IMR-90 (cell line): ENCODE measurements around the gene KCNMA1. TPM values are rescaled to one million over a fixed set of nuclear protein-coding genes. Genes with fewer than 3 reads are reported as not detected.

Source experiments
- ATAC-seq: fragments of 200-7000 bp; cut with Tn5 transposase; 2 replicates; pipeline ENCODE4 v1.9.1; 2020; ENCODE audit warnings: low read depth, mild to moderate bottlenecking, moderate library complexity
- BruUV-seq: library from RNA; stranded (reverse); fragments of 400-500 nt; replicated peaks from 2 replicates; lab custom pipeline; 2021; lab: Mats Ljungman, UMichigan
- CTCF ChIA-PET: fragments of 300-600 bp; formaldehyde crosslinking; extraction: SDS; loops from one replicate; lab custom pipeline; 2021; ENCODE audit warnings: antibody characterized with exemption; lab: Yijun Ruan, JAX
- POLR2A ChIA-PET: fragments of 300-600 bp; sonication (Branson Sonifier 250); formaldehyde crosslinking; loops from one replicate; lab custom pipeline; 2022; ENCODE audit warnings: antibody characterized with exemption; ENCODE audit not compliant: unreplicated experiment; lab: Charles Lee
- DNase-seq: peaks from one replicate; pipeline ENCODE4 v3.0.0; 2013
- H2AFZ ChIP-seq: replicated peaks from 2 replicates; pipeline ENCODE3; 2013; ENCODE audit warnings: low read length, mild to moderate bottlenecking; ENCODE audit not compliant: poor library complexity
- H2AK5ac ChIP-seq: 2 replicates; pipeline ENCODE4 v1.6.1; 2013; ENCODE audit warnings: low read depth, low read length, inconsistent platforms
- H2AK9ac ChIP-seq: replicated peaks from 2 replicates; pipeline ENCODE3; 2013; ENCODE audit warnings: mild to moderate bottlenecking, low read depth, low read length, moderate library complexity; ENCODE audit not compliant: poor library complexity
- H2BK120ac ChIP-seq: 2 replicates; pipeline ENCODE4 v1.6.1; 2013; ENCODE audit warnings: low read depth, low read length, inconsistent platforms
- H2BK15ac ChIP-seq: 3 replicates; pipeline ENCODE4 v1.6.1; 2013; ENCODE audit warnings: low read depth, low read length, inconsistent platforms
- H2BK20ac ChIP-seq: 2 replicates; pipeline ENCODE4 v1.6.1; 2013; ENCODE audit warnings: low read depth, mild to moderate bottlenecking, inconsistent platforms, low read length, moderate library complexity
- H2BK5ac ChIP-seq: 2 replicates; pipeline ENCODE4 v1.6.1; 2013; ENCODE audit warnings: mild to moderate bottlenecking, low read depth, low read length, inconsistent platforms; ENCODE audit not compliant: poor library complexity, severe bottlenecking
- H3K14ac ChIP-seq: replicated peaks from 2 replicates; pipeline ENCODE4 v1.6.1; 2013; ENCODE audit warnings: low read depth, low read length, inconsistent platforms
- H3K18ac ChIP-seq: 2 replicates; pipeline ENCODE4 v1.6.1; 2013; ENCODE audit warnings: low read depth, low read length, control low read depth
- H3K23ac ChIP-seq: 2 replicates; pipeline ENCODE4 v1.6.1; 2013; ENCODE audit warnings: low read depth, low read length, inconsistent platforms
- H3K27ac ChIP-seq: 2 replicates; pipeline ENCODE4 v1.5.1; 2013; ENCODE audit warnings: mild to moderate bottlenecking, control low read depth, low read length; ENCODE audit not compliant: insufficient read depth
- H3K27me3 ChIP-seq: 2 replicates; pipeline ENCODE4 v1.6.1; 2013; ENCODE audit warnings: low read length; ENCODE audit not compliant: control insufficient read depth, insufficient read depth
- H3K36me3 ChIP-seq: 2 replicates; pipeline ENCODE4 v1.6.1; 2013; ENCODE audit warnings: low read length, mixed read lengths; ENCODE audit not compliant: control insufficient read depth, insufficient read depth
- H3K4ac ChIP-seq: 2 replicates; pipeline ENCODE4 v1.6.1; 2013; ENCODE audit warnings: low read depth, low read length, inconsistent platforms
- H3K4me1 ChIP-seq: 2 replicates; pipeline ENCODE4 v1.6.1; 2013; ENCODE audit warnings: low read length, mixed read lengths; ENCODE audit not compliant: control insufficient read depth, insufficient read depth
- H3K4me2 ChIP-seq: 2 replicates; pipeline ENCODE4 v1.6.1; 2013; ENCODE audit warnings: low read depth, mild to moderate bottlenecking, control low read depth, low read length, moderate library complexity
- H3K4me3 ChIP-seq: 2 replicates; pipeline ENCODE4 v1.5.1; 2013; ENCODE audit warnings: low read depth, mild to moderate bottlenecking, control low read depth, low read length, moderate library complexity; ENCODE audit not compliant: insufficient read depth
- H3K56ac ChIP-seq: 2 replicates; pipeline ENCODE4 v1.6.1; 2013; ENCODE audit warnings: low read length, inconsistent platforms; ENCODE audit not compliant: insufficient read depth; ENCODE audit errors: extremely low read depth
- H3K79me1 ChIP-seq, 2 experiments: 2 replicates each; pipeline ENCODE4 v1.6.1; 2013; ENCODE audit warnings: low read length in 2 of 2, inconsistent platforms in 1 of 2, low read depth in 1 of 2
- H3K9ac ChIP-seq: 2 replicates; pipeline ENCODE4 v1.6.1; 2013; ENCODE audit warnings: low read depth, low read length, control low read depth
- H3K9me1 ChIP-seq: 2 replicates; pipeline ENCODE4 v1.6.1; 2013; ENCODE audit warnings: low read length, inconsistent platforms; ENCODE audit not compliant: insufficient read depth
- H3K9me3 ChIP-seq: 2 replicates; pipeline ENCODE4 v1.6.1; 2013; ENCODE audit warnings: low read length; ENCODE audit not compliant: control insufficient read depth, insufficient read depth
- H4K20me1 ChIP-seq: 2 replicates; pipeline ENCODE4 v1.6.1; 2013; ENCODE audit warnings: low read length, inconsistent platforms; ENCODE audit not compliant: insufficient read depth
- H4K5ac ChIP-seq: 2 replicates; pipeline ENCODE4 v1.6.1; 2013; ENCODE audit warnings: mild to moderate bottlenecking, low read depth, low read length, control low read depth
- H4K8ac ChIP-seq, 2 experiments: 2 replicates each; pipeline ENCODE4 v1.6.1; 2013; ENCODE audit warnings: low read depth in 2 of 2, low read length in 2 of 2, control low read depth in 1 of 2, inconsistent platforms in 1 of 2
- H4K91ac ChIP-seq: 2 replicates; pipeline ENCODE4 v1.6.1; 2013; ENCODE audit warnings: low read depth, low read length, inconsistent platforms; ENCODE audit not compliant: insufficient read depth
- CHD1 ChIP-seq: IDR thresholded peaks from 2 replicates; pipeline ENCODE4 v1.6.1; 2012; ENCODE audit warnings: low read depth, low read length, improper control_type of control experiment
- MXI1 ChIP-seq: IDR thresholded peaks from 2 replicates; pipeline ENCODE4 v1.6.1; 2012; ENCODE audit warnings: low read depth, mild to moderate bottlenecking, low read length, moderate library complexity, borderline replicate concordance
- NFE2L2 ChIP-seq: fragments of 150-350 bp; IDR thresholded peaks from 2 replicates; pipeline ENCODE4 v1.6.1; 2016; ENCODE audit warnings: low read depth, mild to moderate bottlenecking, low read length
- POLR2A ChIP-seq: IDR thresholded peaks from 2 replicates; pipeline ENCODE4 v1.6.1; 2012; ENCODE audit warnings: mild to moderate bottlenecking, low read depth, low read length
- RFX5 ChIP-seq: IDR thresholded peaks from 2 replicates; pipeline ENCODE4 v1.8.0; 2012; ENCODE audit warnings: low read depth, mild to moderate bottlenecking, low read length, moderate library complexity
- WGBS, 2 experiments: methylation state at CpG; one replicate each; pipeline versions ENCODE4 v1.1.5 to v1.1.7; 2013; ENCODE audit warnings: missing lambda C conversion rate in 2 of 2; ENCODE audit not compliant: insufficient read length in 1 of 2; ENCODE audit errors: extremely low coverage in 2 of 2; 5-methylcytosine and 5-hydroxymethylcytosine counted together
- dilution Hi-C: fragments of 300-500 bp; cut with HindIII; formaldehyde crosslinking; loops from one replicate; pipeline ENCODE4 v1.14.3; 2018; ENCODE audit warnings: low sequenced_read_pairs; ENCODE audit not compliant: unreplicated experiment
- in situ Hi-C: fragments of 300-500 bp; cut with MboI; formaldehyde crosslinking; loops from 3 replicates; pipeline ENCODE4 v1.14.3; 2019; ENCODE audit warnings: low sequenced_read_pairs, inconsistent platforms, mixed read lengths
- intact Hi-C: fragments of 100-400 bp; cut with micrococcal nuclease; formaldehyde crosslinking; loops from 2 replicates; pipeline ENCODE4 v1.10.0; 2022
- polyA plus RNA-seq, 3 experiments: library from polyadenylated mRNA; depleted of rRNA; stranded (reverse); fragments of >200 nt; gene quantifications; 2 replicates each; pipeline ENCODE4 v1.2.3, GENCODE V29; 2012; ENCODE audit warnings: low replicate concordance in 1 of 3
- total RNA-seq: library from RNA; depleted of rRNA; stranded (reverse); fragments of >200 nt; gene quantifications from 2 replicates; pipeline ENCODE4 v1.2.3, GENCODE V29; 2012

The KCNMA1 gene
- total and polyA plus RNA-seq, 2 of the 4 experiments (the other 2 are of a cell fraction) = 25.6 to 29.6 TPM

- no peak for TF ChIP-seq POLR2A
- no peak for TF ChIP-seq RFX5
- no peak for TF ChIP-seq MXI1
- TF ChIP-seq CHD1 = no peak
- no peak for TF ChIP-seq NFE2L2
- Histone ChIP-seq H2BK15ac (no peak overlapping the region; the same call in 1 of the 3 replicates), H3K27me3 (no peaks in the 10 kb centered on the region), H3K4me1 (peaks cover 19% of the 10 kb centered on the region), H3K9ac (no peak overlapping the region), H2AFZ (no peak overlapping the region), H2BK5ac (no peak overlapping the region), H2AK9ac (no peak overlapping the region), H3K27ac (no peak overlapping the region), H4K20me1 (no peaks in the 10 kb centered on the region), H4K91ac (peak overlapping the region; percentile 6; the same call in 1 of the 2 replicates), H3K14ac (no peak overlapping the region; the same call in 1 of the 2 replicates), H3K18ac (no peak overlapping the region), H3K9me1 (peaks cover 14% of the 10 kb centered on the region), H3K4me3 (no peak overlapping the region), H3K4ac (peak overlapping the region; percentile 58), H3K36me3 (no peaks in the 10 kb centered on the region), H3K23ac (no peak overlapping the region), H2BK20ac (no peak overlapping the region), H2AK5ac (peak overlapping the region; percentile 45; the same call in 1 of the 2 replicates), H4K8ac (no peak overlapping the region), H4K5ac (no peak overlapping the region), H3K56ac (no peak overlapping the region), H2BK120ac (peak overlapping the region; percentile 24; the same call in 1 of the 2 replicates), H3K9me3 (no peaks in the 10 kb centered on the region), H3K4me2 (no peak overlapping the region), H3K79me1 (peaks cover 0 to 4% of the 10 kb centered on the region in 2 experiments; a peak in 1 of 4 replicates)
- WGBS, 2 experiments = 56% methylated on average over 5 of the region's 9 CpGs; no CpG with 5 or more reads in 1 of the 2 experiments
- DNase-seq = no peak
- no peak for ATAC-seq
- intact Hi-C loops (no loop called here), dilution Hi-C loops (no loop called here), in situ Hi-C loops (no loop called here)
- ChIA-PET POLR2A (no interaction called here), CTCF (no interaction called here)
- BruUV-seq = no TSS peak
Measured at GRCh38 chr10:77410523-77410922, 227.1 kb downstream of the KCNMA1 start.
